Endothelial cell of umbilical vein (primary cell): ENCODE measurements around the gene G3BP2. TPM values are rescaled to one million over a fixed set of nuclear protein-coding genes. Genes with fewer than 3 reads are reported as not detected.

ENCODE experiments used
- BruUV-seq: library from RNA; stranded (reverse); fragments of 400-500 nt; replicated peaks from 2 replicates; lab custom pipeline; 2021; lab: Mats Ljungman, UMichigan
- CTCF ChIA-PET: fragments of 300-600, 350-600 bp; sonication (Branson Sonifier 250); formaldehyde crosslinking; loops from one replicate; lab custom pipeline; 2021; ENCODE audit warnings: antibody characterized with exemption, inconsistent platforms; lab: Charles Lee
- POLR2A ChIA-PET: fragments of 300-600, 350-600 bp; sonication (Branson Sonifier 250); formaldehyde crosslinking; loops from one replicate; lab custom pipeline; 2021; ENCODE audit warnings: antibody characterized with exemption, inconsistent platforms; lab: Charles Lee
- DNase-seq: peaks from one replicate; pipeline ENCODE4 v3.0.0-alpha.2; 2011; ENCODE audit warnings: low read depth, low spot score
- FAIRE-seq: peaks from 2 replicates; lab custom pipeline; 2011; peaks lifted over from hg19 to GRCh38; lab: Jason Lieb, UNC
- H2AFZ ChIP-seq: 2 replicates; pipeline ENCODE4 v1.6.0; 2012; ENCODE audit warnings: low read depth, low read length, control low read depth, inconsistent platforms
- H3K27ac ChIP-seq: 2 replicates; pipeline ENCODE4 v1.5.1; 2011; ENCODE audit warnings: low read depth, mild to moderate bottlenecking, control low read depth, low read length, moderate library complexity; ENCODE audit not compliant: insufficient read depth
- H3K27me3 ChIP-seq, 2 experiments: 2 replicates each; pipeline versions ENCODE4 v1.6.0 to v1.6.1; 2011; ENCODE audit warnings: low read length in 2 of 2, mixed read lengths in 1 of 2; ENCODE audit not compliant: control insufficient read depth in 2 of 2, insufficient read depth in 2 of 2
- H3K36me3 ChIP-seq, 2 experiments: 2 replicates in 1 of 2; 3 replicates in 1 of 2; pipeline ENCODE4 v1.5.1; 2011; ENCODE audit warnings: low read length in 2 of 2, mild to moderate bottlenecking in 1 of 2, moderate library complexity in 1 of 2; ENCODE audit not compliant: control insufficient read depth in 2 of 2, insufficient read depth in 2 of 2; ENCODE audit errors: extremely low read depth in 1 of 2
- H3K4me1 ChIP-seq: 3 replicates; pipeline ENCODE4 v1.5.1; 2011; ENCODE audit warnings: mild to moderate bottlenecking, low read length; ENCODE audit not compliant: control insufficient read depth, insufficient read depth; ENCODE audit errors: extremely low read depth
- H3K4me2 ChIP-seq: 2 replicates; pipeline ENCODE4 v1.6.1; 2011; ENCODE audit warnings: low read length, control low read depth, mixed read lengths; ENCODE audit not compliant: insufficient read depth
- H3K4me3 ChIP-seq, 3 experiments: fragments of 200-600 bp in 1 of 3; sonication (generic), shearing (Covaris generic) in 1 of 3; replicated peaks in 1 of 3; 2 replicates each; pipeline ENCODE4 v1.5.1; 2011 to 2016; ENCODE audit warnings: control low read depth in 3 of 3, low read length in 3 of 3, mild to moderate bottlenecking in 2 of 3, inconsistent platforms in 1 of 3, low read depth in 1 of 3, moderate library complexity in 1 of 3; ENCODE audit not compliant: insufficient read depth in 1 of 3
- H3K79me2 ChIP-seq: 2 replicates; pipeline ENCODE4 v1.6.0; 2012; ENCODE audit warnings: low read length, inconsistent platforms; ENCODE audit not compliant: control insufficient read depth, insufficient read depth
- H3K9ac ChIP-seq: replicated peaks from 2 replicates; pipeline ENCODE3; 2011; ENCODE audit warnings: low read length, control low read depth; ENCODE audit not compliant: insufficient read depth; ENCODE audit errors: extremely low read depth
- H3K9me1 ChIP-seq: replicated peaks from 3 replicates; pipeline ENCODE4 v1.6.0; 2011; ENCODE audit warnings: mild to moderate bottlenecking, low read length; ENCODE audit not compliant: control insufficient read depth, insufficient read depth; ENCODE audit errors: extremely low read depth
- H3K9me3 ChIP-seq: replicated peaks from 2 replicates; pipeline ENCODE4 v1.5.1; 2012; ENCODE audit warnings: low read length, inconsistent platforms; ENCODE audit not compliant: control insufficient read depth, insufficient read depth
- H4K20me1 ChIP-seq: replicated peaks from 2 replicates; pipeline ENCODE3; 2011; ENCODE audit warnings: mild to moderate bottlenecking, low read length; ENCODE audit not compliant: control insufficient read depth, insufficient read depth; ENCODE audit errors: extremely low read depth
- CTCF ChIP-seq, 2 donors: IDR thresholded peaks; 1 replicate in 1 of 2; 2 replicates in 1 of 2; pipeline ENCODE4 v1.5.1; 2011; ENCODE audit warnings: low read length in 2 of 2, mild to moderate bottlenecking in 2 of 2, moderate library complexity in 2 of 2, control low read depth in 1 of 2, inconsistent platforms in 1 of 2, low read depth in 1 of 2; ENCODE audit not compliant: insufficient read depth in 1 of 2; ENCODE audit errors: extremely low read depth in 1 of 2
- EZH2 ChIP-seq: IDR thresholded peaks from 2 replicates; pipeline ENCODE4 v1.6.1; 2012; ENCODE audit warnings: borderline replicate concordance, low read depth, mild to moderate bottlenecking, moderate library complexity, low read length, inconsistent platforms; ENCODE audit not compliant: severe bottlenecking
- FOS ChIP-seq: IDR thresholded peaks from 2 replicates; pipeline ENCODE4 v1.6.1; 2011; ENCODE audit warnings: mild to moderate bottlenecking, low read length, moderate library complexity, borderline replicate concordance; ENCODE audit not compliant: insufficient read depth
- GATA2 ChIP-seq: IDR thresholded peaks from 2 replicates; pipeline ENCODE4 v1.7.0; 2011; ENCODE audit warnings: low read depth, mild to moderate bottlenecking, moderate library complexity, mixed read lengths, low read length; ENCODE audit not compliant: insufficient read length, insufficient read depth
- JUN ChIP-seq: IDR thresholded peaks from 2 replicates; pipeline ENCODE4 v1.6.1; 2011; ENCODE audit warnings: borderline replicate concordance, low read depth; ENCODE audit not compliant: insufficient read length, insufficient read depth
- MAX ChIP-seq: IDR thresholded peaks from 2 replicates; pipeline ENCODE4 v1.6.1; 2011; ENCODE audit not compliant: insufficient read depth, insufficient read length
- MYC ChIP-seq: IDR thresholded peaks from one replicate; pipeline ENCODE4 v1.6.1; 2011; ENCODE audit warnings: mild to moderate bottlenecking, low read depth, low read length
- POLR2A ChIP-seq: IDR thresholded peaks from 2 replicates; pipeline ENCODE4 v1.6.1; 2012; ENCODE audit warnings: low read depth, mild to moderate bottlenecking, control low read depth, low read length
- POLR2AphosphoS5 ChIP-seq: IDR thresholded peaks from 2 replicates; pipeline ENCODE4 v1.6.1; 2012; ENCODE audit warnings: low read depth, mild to moderate bottlenecking, control low read depth, low read length, moderate library complexity; ENCODE audit not compliant: insufficient read depth
- dilution Hi-C: fragments of 300-500 bp; cut with MboI; formaldehyde crosslinking; loops from one replicate; pipeline ENCODE4 v1.15.0; 2019; ENCODE audit warnings: low sequenced_read_pairs; ENCODE audit not compliant: extremely low pct_ligation_motif_present
- intact Hi-C: fragments of 100-400 bp; cut with micrococcal nuclease; formaldehyde crosslinking; loops from one replicate; pipeline ENCODE4 v1.10.0; 2022
- polyA plus RNA-seq, 4 experiments: library from polyadenylated mRNA; depleted of rRNA in 3 of 4; stranded (reverse) in 3 of 4; unstranded in 1 of 4; fragments of >200 nt; gene quantifications; 2 replicates each; pipeline versions ENCODE4 v1.2.1 to v1.2.3, GENCODE V29; 2011 to 2012; ENCODE audit warnings: missing spikeins in 1 of 4
- total RNA-seq: library from RNA; stranded (reverse); gene quantifications from 2 replicates; pipeline ENCODE4 v1.2.3, GENCODE V29; 2021

G3BP2 gene
- total and polyA plus RNA-seq, 2 donors (not counting 3 experiments of a cell fraction or from before 2014, with no cell fraction given), result 61.1 to 180 TPM

- DNase-seq (no peak), FAIRE-seq (no peak)
- TF ChIP-seq MAX, result no peak
- no peak for TF ChIP-seq EZH2
- no peak for TF ChIP-seq MYC
- TF ChIP-seq GATA2, result no peak
- no peak for TF ChIP-seq CTCF (IDR thresholded peaks at IDR 0.05; ENCODE audit: extremely low read depth in 1 of 2, insufficient read depth in 1 of 2, low read depth in 1 of 2, low read length in 2 of 2)
- no peak for TF ChIP-seq POLR2AphosphoS5
- no peak for TF ChIP-seq FOS
- TF ChIP-seq JUN, result no peak
- TF ChIP-seq POLR2A, result no peak
- no peaks in the 10 kb centered on the region for H3K79me2 ChIP-seq
- no peak overlapping the region for H3K27ac ChIP-seq
- no peak overlapping the region for H3K9ac ChIP-seq
- CTCF ChIA-PET, result interaction anchor here (8.1 kb wide), 1 partner anchor 9 kb away, joined by 78 read pairs; the partner anchor contains the start of gene USO1
- peaks cover 23% of the 10 kb centered on the region for H3K4me1 ChIP-seq
- intact Hi-C loops, result no loop called here
- H3K4me2 ChIP-seq, result no peak overlapping the region
- H3K36me3 ChIP-seq, result peaks cover 1 to 2% of the 10 kb centered on the region in 2 experiments
- no TSS peak for BruUV-seq
- H3K9me1 ChIP-seq, result no peaks in the 10 kb centered on the region
- POLR2A ChIA-PET, result no interaction called here
- no peak overlapping the region for H3K4me3 ChIP-seq
- H3K9me3 ChIP-seq, result no peaks in the 10 kb centered on the region
- no peaks in the 10 kb centered on the region for H4K20me1 ChIP-seq
- no peak overlapping the region for H2AFZ ChIP-seq
- no peaks in the 10 kb centered on the region for H3K27me3 ChIP-seq
- dilution Hi-C loops, result no loop called here
Measured at GRCh38 chr4:75714011-75714410, 40.8 kb upstream of the G3BP2 start.
